H4 (cell line): Measurements from ENCODE around the gene CEP128. TPM values are rescaled to one million over a fixed set of nuclear protein-coding genes. Genes with fewer than 3 reads are reported as not detected.

Experiments used
- DNase-seq: peaks from one replicate; pipeline ENCODE4 v3.0.0-alpha.2; 2015; ENCODE audit warnings: low spot score
- total RNA-seq: library from RNA; depleted of rRNA; stranded (reverse); fragments of >200 nt; shearing (Covaris generic); gene quantifications from 2 replicates; pipeline ENCODE4 v1.2.3, GENCODE V29; 2014

Gene CEP128
- total RNA-seq, 1 experiment from 2014 or later: 5.7 TPM

- no peak for DNase-seq
Observed at GRCh38 chr14:80772504-80772903, 169.0 kb downstream of the CEP128 start.

DNA sequence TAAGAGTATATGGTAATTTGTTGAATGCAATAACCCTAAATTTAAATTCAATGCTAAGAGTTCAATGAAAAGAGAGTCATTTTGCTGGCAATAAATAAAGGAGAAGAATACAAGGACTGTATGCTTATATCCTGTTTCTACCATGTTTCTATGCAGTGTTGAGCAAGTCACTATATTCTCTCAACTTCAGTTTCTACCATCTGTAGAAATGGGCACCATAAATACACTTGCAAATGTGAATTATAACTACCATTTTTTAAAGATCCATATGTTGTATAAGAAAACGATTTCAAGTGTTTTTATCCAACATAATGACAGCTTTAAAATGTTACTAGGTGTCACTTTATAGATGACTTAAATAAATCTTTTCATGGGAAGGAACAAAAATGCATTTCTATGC is 170.3 kb downstream of the CEP128 start:
- DNase-seq: no peak

GRCh38 chr14:80770114-80770908 is 171.2 kb downstream of the CEP128 start:
- no peak for DNase-seq

- DNase-seq: no peak
Observed at GRCh38 chr14:80768646-80769045, 172.9 kb downstream of the CEP128 start.

- no peak for DNase-seq
Observed at GRCh38 chr14:80764921-80765507, 176.5 kb downstream of the CEP128 start.

GRCh38 chr14:80764496-80764895 is 177.0 kb downstream of the CEP128 start:
- DNase-seq: peak; percentile 4

DNA sequence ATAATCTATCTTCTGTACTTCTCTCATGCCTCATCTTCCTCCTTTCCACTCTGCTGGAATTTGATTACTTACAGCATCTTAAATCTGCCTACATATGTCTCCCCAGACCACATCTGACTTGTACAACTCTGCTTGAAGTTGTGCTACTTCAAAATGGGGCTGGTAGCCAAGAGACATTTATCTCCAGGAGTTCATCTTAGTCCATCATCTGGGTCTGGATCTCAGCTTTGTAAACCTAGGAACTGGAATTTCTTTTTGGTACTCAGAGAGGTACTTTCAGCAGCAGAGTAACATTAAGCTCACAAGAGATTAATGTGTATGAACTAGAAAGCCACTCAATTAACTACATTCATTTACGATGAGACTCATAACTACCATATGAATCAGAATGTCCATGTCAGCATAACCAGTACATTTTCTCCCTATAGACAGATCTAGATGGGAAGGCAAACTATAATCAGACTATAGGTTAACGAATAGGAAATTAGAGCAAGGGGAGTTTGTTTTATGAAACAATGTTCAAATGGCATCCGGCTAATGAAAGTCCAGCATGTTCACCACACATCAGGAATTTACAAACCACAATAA is 178.8 kb downstream of the CEP128 start:
- DNase-seq: no peak

DNA sequence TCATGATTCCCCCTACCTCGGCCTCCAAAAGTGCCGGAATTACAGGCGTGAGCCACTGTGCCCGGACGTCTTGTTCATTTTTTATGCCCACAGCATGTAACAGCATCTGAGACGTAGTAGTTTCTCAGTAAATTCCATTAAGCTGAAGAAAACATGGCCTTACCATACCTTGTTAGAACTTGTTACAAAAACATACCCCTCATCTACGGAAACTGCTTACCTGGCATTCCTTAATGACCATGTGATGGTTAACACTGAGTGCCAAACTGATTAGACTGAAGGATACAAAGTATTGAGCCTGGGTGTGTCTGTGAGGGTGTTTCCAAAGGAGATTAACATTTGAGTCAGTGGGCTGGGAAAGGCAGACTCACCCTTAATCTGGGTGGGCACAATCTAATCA is 186.8 kb downstream of the CEP128 start:
- no peak for DNase-seq

GRCh38 chr14:80751285-80751684 is 190.3 kb downstream of the CEP128 start:
- DNase-seq: no peak

- DNase-seq: no peak
Observed at GRCh38 chr14:80726211-80726610, 215.3 kb downstream of the CEP128 start.

- no peak for DNase-seq
Observed at GRCh38 chr14:80718940-80719339, 222.6 kb downstream of the CEP128 start.

DNA sequence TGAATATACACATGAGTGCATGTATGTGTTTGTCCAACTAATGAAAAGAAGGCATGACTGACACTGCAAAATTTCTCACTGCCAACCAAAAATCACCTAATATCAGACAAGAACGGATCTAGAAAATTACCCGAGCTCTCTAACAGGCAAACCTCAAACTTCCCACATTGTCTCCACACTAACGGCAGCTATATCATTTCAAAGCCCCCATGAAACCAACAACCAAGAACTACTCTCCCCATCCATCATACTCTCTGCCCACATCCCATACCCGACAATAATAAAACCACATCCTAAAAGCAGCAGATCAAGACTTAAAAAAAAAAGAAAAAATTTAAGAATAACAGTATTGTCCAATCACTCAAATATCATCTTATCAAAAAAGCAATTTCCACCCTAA is 227.1 kb downstream of the CEP128 start:
- DNase-seq: no peak

DNA sequence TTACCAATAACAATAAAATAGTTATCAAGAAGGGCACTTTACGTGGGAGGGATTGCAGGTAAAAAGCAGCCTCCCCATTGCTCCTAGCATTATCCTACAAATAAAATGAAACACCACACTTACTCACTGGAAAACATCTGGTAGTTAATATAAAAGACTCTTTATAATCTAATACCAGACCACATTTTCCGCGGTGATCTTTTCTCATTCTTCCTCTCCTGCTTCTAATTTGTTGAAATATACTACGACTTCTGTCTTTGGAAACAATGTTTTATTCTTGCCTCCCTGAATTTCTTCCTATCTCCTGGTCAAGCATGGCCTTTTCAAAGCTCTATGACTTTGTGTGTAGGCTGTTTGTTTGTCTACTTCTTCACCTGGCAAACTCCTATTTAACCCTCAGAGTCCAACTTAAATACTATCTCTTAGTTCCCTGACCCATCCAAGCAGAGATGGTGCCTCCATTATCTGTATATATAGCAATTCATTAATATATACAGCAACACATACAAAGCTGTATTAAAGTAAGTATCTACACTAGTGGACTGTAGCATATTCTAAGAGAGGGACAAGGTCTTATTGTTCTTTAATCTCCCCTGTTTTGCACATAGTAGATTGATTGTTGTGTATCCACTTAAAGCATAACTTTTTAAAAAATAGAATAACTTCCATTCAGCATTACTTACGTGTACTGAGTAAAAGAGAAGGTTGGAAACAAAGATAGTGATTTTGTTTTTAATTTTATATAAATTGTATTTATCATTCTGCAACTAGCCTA is 228.3 kb downstream of the CEP128 start:
- no peak for DNase-seq

- no peak for DNase-seq
Observed at GRCh38 chr14:80705241-80705980, 236.1 kb downstream of the CEP128 start.

DNA sequence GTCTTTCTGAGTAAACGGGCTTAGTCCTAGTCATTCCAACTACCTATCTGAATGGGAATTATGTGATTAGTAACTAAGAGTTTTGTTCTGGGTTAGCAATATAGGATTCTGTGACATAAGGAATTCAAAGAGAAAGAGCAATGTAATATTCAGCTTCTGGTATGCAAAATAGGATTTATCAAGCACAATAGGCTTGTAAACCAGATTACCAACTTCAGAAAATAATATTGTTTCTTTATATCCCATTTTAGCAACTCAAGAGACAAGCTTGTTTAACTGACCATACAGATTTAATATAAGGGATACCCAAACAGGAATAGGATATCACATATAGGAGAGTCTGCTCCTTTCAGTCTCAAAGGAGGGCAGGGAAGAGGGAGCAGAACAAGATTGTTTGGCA is 240.9 kb downstream of the CEP128 start:
- DNase-seq: no peak

- no peak for DNase-seq
Observed at GRCh38 chr14:80699861-80700260, 241.7 kb downstream of the CEP128 start.

DNA sequence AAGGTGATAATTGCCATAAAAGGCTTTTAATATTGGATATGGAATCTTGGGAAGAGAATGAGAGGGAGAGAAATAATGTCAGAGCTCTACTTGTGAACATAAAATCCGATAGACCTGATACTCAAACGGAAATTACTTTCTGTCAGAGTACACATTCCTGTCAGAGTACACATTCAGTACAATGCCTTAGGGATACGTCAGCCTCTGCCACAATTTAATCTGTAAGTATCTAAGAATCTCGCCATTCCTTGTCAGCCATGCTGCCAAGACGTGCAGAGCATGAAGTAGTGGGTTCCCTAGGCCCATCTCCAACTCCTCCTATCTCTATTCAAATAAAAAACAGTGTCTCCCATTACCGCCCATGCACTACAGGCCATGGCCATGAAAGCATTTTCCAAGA is 242.6 kb downstream of the CEP128 start:
- no peak for DNase-seq

DNA sequence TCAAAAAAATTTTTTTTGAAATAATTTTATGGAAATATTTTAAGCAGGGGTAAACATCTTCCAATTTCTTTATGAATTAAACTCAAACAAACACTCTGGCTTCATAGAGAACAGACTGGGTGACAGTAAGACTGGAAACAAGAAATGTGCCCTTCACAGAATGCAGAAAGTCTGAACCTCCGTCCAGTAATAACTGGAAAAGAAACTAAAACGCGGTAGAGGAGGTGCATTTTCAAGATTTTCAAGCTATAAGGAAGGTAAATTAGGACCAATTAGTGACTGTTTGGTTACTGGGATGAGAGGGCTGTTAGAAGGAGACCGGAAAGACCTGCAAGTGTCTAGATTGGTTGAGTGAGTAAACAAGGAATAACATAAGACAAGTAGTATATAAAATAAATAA is 245.7 kb downstream of the CEP128 start:
- DNase-seq: no peak

- DNase-seq: no peak
Observed at GRCh38 chr14:80692903-80693302, 248.6 kb downstream of the CEP128 start.

GRCh38 chr14:80681651-80682050 is 259.9 kb downstream of the CEP128 start:
- no peak for DNase-seq

GRCh38 chr14:80679273-80679672 is 262.3 kb downstream of the CEP128 start:
- DNase-seq: no peak

- DNase-seq: no peak
Observed at GRCh38 chr14:80678436-80678835, 263.1 kb downstream of the CEP128 start.
